ENCODE results near the gene SLC25A19.

DNA sequence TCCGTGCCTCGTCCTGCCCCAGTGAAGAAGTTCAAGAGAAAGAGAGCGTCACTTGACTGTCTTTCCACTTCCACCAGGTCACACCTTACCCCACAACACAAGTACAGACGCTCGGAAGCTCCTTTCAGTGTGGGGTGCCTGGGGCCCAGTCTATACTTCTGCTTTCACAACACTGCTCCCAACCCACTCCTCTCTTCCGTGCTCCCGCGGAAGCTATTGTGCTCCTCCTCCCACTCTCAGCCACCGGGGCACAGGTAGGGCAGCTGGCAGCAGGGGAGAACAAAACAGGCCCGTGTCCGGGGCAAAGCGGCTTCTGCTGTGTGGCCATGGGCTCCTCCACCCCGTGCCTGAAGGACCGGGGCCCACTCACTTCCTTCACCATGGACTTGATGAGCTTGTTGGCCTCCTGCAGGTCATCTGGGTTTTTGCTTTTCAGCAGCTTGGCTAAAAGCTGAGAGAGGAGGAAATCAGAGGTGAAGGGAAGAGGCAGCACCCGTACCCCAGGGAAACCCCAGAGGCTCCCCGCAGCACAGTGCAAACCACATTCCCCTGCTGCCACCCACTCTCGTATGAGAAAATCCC lies 46.7 kb downstream of the SLC25A19 start:
- TF ChIP-seq, protein P1, sequence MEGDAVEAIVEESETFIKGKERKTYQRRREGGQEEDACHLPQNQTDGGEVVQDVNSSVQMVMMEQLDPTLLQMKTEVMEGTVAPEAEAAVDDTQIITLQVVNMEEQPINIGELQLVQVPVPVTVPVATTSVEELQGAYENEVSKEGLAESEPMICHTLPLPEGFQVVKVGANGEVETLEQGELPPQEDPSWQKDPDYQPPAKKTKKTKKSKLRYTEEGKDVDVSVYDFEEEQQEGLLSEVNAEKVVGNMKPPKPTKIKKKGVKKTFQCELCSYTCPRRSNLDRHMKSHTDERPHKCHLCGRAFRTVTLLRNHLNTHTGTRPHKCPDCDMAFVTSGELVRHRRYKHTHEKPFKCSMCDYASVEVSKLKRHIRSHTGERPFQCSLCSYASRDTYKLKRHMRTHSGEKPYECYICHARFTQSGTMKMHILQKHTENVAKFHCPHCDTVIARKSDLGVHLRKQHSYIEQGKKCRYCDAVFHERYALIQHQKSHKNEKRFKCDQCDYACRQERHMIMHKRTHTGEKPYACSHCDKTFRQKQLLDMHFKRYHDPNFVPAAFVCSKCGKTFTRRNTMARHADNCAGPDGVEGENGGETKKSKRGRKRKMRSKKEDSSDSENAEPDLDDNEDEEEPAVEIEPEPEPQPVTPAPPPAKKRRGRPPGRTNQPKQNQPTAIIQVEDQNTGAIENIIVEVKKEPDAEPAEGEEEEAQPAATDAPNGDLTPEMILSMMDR (IDR thresholded peaks at IDR 0.05; ENCODE audit: low read length): no peak; the same call in 1 of the 2 replicates
- no peak for TF ChIP-seq EZH2 (IDR thresholded peaks at IDR 0.05; ENCODE audit: borderline replicate concordance, low read length)

Measured in OCI-LY1 (cell line).